Measurements from ENCODE around the gene RETREG2.
"Not testable (repeated sequence)": the region's sequence is repeated elsewhere in the genome, so short reads cannot be mapped to it uniquely, and the experiment has no call there.

Gene RETREG2

DNA sequence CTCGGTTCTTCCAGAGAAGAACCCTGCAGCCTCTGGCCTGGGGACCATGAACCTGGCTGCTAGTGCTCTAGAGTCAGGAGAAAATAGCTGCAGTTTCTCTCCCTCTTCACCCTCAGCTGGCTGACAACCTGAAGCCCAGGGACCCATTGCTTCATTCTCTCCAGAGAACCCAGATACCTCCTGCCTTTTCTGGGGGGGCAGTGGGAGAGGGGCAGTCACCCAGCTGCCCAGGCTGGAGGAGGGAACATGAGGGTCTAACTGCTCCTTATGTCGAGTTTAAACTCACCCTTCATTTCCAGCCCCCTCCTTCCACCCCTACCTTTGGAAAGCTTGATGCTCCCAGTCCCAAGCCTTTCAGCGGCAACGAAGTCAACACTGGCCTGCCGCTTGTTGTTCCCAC, 20.9 kb downstream of the RETREG2 start:
- no peak for DNase-seq

DNA sequence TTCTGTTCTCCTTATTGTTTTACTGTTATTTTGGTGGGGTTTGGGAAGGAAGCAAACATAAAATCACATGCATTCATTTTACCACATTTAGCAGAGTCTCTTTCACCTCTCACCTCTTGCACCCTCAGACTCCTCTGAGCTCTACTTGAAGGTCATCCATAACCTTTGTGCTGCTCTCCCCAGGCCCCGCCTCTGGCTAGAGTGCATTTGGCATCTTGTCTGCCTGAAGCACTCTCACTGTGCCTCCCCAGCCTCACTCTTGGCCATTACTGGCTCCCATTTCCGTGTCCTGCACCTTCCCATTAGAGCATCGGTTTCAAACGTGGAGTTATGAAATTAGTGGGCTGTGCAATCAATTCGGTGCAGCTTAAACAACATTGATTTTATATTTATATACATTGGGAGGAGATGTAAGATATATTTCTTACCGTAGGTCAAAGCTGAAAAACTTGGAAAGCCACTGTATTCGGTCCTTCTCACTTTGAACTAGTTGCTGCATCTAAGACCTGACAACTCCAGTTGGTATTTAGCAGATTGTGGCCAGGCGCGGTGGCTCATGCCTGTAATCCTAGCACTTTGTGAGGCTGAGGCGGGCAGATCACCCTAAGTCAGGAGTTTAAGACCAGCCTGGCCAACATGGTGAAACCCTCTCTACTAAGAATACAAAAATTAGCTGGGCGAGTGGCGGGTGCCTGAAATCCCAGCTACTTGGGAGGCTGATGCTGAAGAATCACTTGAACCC, 21.6 kb downstream of the RETREG2 start:
- no peak for DNase-seq

DNA sequence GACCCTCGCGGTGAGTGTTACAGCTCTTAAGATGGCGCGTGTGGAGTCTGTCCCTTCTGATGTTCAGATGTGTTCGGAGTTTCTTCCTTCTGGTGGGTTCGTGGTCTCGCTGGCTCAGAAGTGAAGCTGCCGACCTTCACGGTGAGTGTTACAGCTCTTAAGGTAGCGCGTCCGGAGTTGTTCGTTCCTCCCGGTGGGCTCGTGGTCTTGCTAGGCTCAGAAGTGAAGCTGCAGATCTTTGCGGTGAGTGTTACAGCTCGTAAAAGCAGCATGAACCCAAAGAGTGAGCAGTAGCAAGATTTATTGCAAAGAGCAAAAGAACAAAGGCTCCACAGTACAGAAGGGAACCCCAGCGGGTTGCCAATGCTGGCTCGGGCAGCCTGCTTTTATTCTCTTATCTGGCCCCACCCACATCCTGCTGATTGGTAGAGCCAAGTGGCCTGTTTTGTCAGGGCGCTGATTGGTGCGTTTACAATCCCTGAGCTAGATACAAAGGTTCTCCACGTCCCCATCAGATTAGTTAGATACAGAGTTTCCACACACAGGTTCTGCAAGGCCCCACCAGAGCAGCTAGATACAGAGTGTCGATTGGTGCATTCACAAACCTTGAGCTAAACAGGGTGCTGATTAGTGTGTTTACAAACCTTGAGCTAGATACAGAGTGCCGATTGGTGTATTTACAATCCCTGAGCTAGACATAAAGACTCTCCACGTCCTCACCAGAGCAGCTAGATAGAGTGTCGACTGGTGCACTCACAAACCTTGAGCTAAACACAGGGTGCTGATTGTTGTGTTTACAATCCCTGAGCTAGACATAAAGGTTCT, 22.6 kb downstream of the RETREG2 start:
- not testable (repeated sequence) for DNase-seq

DNA sequence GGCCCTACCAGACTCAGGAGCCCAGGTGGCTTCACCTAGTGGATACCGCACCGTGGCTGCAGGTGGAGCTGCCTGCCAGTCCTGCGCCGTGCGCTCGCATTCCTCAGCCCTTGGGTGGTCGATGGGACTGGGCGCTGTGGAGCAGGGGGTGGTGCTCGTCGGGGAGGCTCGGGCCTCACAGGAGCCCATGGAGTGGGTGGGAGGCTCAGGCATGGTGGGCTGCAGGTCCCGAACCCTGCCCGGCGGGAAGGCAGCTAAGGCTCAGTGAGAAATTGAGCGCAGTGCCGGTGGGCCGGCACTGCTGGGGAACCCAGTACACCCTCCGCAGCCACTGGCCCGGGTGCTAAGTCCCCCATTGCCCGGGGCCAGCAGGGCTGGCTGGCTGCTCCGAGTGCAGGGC, 23.3 kb downstream of the RETREG2 start:
- DNase-seq = not testable (repeated sequence)

DNA sequence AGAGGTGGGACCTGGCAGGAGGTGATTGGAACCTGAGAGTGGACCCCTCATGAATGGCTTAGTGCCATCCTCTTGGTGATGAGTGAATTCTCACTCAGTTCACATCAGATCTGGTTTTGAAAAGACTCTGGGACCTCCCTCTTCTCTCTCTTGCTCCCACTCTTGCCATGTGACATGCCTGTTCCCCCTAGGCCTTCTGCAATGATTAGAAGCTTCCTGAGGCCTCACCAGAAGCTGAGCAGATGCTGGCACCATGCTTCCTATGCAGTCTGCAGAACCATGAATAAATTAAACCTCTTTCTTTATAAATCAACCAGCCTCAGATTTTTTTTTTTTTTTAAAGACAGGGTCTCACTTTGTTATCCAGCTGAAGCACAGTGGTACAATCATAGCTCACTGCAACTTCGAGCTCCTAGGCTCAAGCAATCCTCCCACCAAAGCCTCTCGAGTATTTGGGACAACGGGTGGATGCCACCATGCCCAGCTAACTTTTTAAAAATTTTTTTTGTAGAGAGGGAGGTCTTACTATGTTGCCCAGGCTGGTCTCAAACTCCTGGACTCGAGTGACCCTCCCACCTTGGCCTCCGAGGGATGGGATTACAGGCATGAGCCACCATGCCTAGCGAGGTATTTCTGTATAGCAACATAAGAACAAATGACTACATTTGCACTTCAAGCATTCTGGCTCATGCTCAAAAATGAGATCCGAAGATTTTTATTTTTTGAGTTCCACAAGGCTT, 26.5 kb downstream of the RETREG2 start:
- no peak for DNase-seq

DNA sequence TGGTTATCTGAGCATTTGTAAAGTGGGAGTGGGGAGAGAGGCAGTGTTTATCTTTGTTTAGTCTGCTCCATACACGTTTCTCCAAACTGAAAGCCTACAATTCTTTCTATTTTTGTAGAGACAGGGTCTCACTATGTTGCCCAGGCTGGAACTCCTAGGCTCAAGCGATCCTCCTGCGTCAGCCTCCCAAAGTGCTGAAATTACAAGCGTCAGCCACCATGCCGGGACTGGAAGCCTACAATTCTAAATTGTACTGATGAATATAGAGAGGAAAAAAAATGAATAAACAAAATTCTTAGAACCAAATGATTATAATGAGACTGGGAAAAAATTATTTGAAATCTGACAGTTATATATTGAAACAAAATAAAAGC, 27.1 kb downstream of the RETREG2 start:
- no peak for DNase-seq

DNA sequence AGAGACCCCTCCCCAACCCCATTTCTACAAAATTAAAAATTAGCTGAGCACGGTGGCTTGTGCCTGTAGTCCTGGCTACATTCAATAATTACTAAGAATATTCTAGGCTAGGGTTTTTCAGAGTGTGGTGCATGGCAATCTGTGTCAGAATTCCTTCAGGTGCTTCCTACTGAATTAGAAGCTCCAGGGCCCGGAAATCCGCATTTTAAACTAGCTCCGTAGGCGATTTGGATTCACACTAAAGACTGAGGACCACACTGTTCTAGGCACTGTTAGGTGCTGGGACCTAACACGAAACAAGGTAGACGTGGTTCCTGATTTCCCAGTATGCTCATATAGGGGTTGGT, 27.9 kb downstream of the RETREG2 start:
- no peak for DNase-seq

DNA sequence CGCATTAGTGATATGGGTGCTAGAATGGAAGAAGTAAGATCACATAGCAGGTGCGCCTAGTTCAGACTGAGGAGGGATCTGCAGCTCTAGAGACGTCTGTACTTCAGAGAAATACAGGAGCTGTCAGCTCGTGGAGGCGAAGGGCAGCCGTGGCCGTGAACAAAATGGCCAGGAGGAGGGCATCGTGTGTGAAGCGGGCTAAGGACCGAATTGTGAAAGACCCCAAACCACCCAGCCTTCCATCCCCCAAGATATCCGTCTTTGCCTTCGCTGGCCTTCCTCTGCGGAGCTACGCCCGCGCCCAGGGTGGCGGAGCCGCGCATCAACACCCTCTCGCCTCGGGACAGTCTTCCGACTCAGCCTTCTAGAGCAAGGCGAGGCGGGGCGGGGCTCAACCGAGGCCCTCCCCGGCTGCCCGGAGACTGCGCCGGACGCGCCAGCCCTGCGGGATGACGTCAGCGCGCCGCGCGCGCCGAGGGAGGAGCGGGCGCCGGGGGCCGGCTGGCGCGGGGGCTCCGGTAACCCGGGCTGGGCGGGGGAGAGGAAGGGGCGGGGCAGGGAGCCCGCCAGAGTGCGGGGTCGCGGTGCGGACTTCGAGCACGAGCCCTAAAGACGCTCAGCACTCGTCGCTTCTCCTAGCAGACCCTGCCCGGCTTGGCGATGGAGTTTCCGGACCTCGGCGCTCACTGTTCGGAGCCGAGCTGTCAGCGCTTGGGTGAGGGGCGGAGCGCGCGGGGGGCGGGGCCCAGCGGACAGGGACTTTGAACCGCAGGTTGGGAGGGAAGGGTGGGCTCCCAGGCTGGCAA, 28.5 kb downstream of the RETREG2 start, which contains the start of gene ZFAND2B:
ZFAND2B (plus strand) TSS at position 455 of the 806 bp plus-strand sequence; CDS start at position 661, 206 bp downstream.
- peak; percentile 97 for DNase-seq

DNA sequence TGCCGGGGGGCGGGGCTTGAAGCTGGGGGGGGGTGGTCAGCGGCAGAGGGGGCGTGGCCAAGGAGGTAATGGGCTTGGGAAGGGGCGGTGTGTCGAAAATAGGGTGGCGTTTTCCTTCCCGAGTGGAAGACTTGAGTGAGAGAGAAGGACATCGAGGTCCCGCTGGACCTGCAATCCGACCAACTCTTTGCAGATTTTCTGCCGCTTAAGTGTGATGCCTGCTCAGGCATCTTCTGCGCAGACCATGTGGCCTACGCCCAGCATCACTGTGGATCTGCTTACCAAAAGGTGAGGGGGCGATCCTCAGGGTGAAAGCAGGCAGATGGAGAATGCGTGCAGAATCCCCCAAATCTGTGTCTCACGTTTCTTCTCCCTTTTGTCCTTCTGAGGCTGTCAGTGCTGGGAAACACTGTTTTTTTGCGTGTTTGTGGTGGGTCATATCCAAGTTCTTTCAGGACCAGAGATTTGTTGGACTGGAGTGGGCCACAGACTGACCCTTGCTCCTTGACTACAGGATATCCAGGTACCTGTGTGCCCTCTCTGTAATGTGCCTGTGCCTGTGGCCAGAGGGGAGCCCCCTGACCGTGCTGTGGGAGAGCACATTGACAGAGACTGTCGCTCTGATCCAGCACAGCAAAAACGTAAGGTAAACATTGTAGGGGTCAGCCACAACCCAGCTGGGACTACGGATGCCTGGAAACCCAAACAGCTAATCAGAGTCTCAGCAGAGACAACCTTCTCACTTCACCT, 29.2 kb downstream of the RETREG2 start:
- no peak for DNase-seq

DNA sequence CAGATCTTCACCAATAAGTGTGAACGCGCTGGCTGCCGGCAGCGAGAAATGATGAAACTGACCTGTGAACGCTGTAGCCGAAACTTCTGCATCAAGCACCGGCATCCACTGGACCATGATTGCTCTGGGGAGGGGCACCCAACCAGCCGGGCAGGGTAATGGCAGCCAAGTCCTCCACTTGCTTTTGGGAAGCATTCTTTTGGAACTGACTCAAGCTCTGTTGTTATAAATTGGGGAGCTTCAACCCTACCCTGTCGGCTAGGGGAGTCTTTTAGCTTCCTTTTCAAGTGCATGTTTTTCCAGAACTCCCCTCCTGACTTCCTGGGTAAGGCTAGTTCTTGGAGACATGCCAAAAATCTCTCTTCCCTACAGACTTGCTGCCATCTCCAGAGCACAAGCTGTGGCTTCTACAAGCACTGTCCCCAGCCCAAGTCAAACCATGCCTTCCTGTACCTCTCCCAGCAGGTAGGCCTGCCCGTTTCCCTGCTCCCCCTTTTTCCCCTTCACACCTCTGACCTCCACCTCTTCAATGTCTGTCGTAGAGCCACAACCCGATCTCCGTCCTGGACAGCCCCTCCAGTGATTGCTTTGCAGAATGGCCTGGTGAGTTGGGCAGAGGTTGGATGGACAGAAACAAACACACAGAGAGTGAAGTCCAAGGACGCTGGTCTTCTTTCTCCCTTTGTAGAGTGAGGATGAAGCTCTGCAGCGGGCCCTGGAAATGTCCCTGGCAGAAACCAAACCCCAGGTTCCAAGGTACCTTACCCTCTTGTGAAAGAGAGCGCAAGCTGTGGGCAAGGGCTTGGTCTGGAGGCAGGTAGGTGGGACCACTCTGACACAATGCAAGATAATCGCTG, 30.0 kb downstream of the RETREG2 start:
- no peak for DNase-seq

DNA sequence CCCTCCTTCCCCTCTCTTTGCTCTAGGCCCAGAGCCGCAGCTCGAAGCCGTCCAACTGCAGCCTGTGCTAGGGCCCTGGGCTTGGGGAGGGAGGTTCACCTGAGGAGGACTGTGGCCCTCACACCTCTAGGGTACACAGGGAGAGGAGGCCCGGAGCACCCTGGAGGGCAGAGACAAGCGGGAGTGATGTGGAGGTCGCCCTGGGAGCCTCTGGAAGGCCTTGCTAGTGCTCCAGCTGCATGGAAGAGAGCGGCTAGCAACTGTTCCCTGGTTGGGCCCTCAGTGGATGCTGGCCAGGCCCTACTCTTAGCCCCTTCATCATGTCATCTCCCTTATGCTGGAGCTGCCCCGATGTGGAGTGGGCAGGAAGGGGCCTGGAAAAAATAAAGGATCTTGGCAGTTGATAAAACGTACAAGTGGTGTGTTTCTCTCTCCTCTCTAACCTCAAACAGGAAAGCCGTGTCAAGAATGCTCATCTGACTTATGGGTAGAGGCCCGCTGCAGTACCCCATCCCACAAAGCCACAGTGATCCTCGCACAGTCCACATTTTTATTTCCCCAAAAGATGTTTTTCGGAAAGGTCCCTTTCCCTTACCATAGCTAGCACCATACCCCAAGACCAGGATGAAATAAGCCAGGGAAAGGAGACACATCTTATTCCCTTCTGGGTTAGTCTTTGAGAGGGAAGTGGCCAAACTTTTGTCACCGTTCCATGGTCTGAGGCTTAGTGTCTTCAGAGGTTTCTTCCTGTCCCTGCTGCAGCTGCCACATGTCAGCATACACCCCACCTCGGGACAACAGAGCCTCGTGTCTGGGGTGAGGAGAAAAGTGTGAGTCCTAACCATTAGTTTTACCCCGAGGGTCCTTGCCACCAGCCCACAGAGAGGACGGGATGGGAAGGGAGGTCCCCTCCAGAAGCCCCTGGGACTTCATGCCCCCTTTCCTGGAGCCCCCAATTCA, 31.4 kb downstream of the RETREG2 start:
- DNase-seq = no peak

DNA sequence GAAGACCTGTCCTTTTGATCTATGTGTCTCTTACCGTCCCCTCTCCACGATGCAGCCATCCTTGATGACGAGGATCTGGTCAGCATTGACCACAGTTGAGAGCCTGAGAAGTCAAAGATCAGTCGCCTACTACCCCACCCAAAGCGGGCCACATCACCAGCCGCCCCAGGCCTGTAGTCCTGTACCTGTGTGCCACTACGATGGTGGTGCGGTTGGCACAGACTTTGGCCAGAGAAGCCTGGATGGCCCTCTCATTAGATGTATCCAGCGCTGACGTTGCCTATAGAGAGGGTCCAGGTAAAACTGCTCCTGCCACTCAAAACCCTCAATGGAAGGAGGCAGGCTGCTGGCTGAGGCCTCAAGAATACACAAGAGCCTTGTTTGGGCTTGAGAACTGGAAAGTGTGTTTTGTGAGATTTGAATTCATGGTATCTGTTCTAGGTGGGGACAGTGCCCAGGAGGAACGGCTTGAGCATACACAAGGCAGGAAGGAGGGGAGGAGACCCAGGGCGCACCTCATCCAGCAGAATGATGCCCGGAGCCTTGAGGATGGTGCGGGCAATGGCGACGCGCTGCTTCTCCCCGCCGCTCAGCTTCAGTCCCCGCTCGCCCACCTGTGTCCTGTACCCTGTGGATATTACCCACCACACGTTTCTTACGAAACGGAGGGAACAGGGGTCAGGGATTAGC, 32.3 kb downstream of the RETREG2 start:
- no peak for DNase-seq

DNA sequence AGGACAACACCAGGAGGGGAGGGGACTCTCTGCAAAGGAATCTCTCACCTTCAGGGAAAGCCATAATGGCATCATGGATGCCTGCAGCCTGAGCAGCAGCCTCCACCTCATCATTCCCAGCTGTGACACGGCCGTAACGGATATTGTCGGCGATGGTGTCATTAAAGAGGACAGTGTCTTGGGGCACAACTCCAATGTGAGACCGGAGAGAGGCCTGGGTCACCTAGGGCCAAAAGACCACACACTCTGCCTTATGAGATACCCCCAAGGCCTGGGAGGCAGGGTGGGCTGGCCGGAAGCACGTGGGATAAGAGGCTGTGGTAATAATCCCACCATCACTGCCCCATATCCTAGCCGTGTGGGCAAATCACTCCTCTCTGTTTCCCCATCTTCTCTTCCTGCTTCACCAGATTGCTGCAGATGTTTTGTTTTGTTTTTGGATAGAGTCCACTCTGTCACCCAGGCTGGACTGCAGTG, 32.8 kb downstream of the RETREG2 start:
- no peak for DNase-seq

DNA sequence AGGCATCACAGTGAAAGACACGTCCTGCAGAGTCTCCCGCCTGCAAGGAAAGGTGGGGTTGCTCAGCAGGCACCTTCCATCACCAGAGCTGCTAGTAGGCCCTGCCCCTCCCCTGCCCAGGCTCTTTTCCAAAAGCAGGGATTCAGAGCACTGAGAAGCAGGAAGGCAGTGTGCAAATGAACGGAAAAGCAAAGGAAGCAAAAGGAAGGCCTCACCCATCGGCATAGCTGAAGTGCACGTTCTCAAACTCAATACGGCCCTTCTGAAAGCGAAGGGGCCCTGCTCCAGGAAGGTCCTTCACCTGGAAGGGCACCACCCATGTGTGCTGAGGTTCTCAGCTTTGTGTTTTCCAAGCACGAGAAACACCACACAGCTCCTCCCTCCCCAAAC, 34.9 kb downstream of the RETREG2 start:
- DNase-seq = no peak

DNA sequence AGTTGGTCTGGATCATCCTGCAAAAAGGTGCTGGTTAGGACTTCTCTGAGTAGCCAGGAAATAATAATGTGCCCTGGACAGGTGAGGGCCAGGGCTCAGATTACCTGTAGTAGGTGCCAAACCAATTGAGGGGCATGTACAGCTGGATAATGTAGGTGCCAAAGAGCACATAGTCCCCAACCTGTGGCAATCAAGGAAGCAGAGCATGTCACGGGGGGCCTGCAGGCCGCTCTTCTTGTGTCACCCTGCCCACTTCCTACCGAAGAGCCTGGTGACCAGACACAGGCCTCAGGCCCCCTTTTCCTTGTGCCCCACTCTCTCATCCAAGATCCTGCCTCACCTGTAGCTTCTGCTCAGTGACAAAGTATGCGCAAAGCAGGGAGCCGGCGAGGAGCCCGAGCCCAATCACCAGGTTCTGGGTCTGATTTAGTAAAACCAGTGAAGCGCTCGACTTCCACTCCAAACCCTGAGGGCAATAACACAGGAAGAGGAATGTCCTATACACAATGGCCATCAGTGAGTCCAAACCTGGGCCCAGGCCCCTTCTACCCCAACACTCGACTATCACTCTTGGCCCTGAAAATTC, 35.5 kb downstream of the RETREG2 start:
- DNase-seq = no peak

DNA sequence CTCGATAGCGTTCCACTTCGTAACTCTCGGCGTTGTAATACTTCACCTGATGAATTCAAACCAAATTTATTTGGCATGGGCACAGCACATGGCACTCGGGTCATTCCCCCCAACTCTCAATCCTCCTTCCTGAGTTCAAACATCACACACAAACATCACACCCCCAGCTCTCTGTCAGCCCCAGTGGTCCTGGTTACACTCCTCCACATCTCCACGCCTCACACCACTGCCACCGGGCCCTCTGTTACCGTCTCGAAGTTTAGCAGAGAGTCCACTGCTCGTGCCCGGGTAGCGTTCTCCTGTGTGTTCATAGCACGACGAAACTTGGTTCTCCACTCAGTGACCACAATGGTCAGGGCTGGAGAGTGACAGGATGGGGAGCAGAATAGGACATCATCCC, 36.1 kb downstream of the RETREG2 start:
- DNase-seq = no peak

DNA sequence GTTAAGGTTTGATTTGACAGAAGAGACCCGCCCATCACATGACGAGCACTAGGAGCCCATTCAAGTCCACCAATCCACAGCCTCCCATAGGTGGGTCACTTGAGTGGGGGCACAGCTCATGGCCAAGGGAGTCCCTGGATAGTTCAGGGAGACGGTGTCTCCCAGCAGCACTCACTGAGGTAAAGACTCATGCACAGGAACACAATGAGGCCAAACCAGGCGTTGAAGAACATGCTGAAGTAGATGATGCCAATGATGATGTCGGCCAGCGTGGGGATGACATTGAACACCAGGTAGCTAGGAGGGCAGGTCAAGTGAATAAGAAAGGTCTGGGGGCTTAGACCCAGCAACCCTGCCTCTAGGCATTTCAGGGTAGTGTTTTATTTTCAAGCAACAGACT, 36.7 kb downstream of the RETREG2 start:
- no peak for DNase-seq

DNA sequence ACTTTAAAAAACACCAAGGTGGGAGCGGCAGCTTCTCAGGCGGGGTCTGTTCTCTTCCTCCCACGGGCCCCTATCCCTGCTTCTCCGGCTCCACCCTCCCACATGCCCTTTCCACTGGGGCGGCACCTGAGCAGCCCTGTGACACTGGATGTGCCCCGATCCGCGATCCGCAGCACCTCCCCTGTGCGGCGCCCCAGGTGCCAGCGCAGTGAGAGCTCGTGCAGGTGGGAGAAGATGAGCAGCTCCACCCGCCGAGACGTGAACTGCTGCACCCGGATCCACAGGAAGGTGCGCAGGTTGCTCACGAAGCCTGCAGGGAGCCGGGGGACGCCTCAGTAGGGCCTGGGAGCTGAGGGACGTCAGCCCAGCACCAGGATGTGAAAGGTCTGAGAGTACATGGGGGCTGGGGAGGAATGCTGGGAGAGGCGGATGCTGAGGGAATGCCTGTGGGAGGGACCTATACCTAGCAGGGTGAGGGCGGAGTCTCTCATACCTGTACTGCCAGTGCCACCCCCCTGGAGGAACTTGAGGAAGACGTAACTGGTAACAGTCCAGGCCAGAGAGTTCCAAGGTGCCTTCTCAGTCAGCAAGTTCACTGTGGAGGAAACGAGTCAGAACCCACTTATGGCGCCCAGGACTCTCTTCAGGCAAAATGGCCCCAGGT, 37.9 kb downstream of the RETREG2 start:
- no peak for DNase-seq

Measured in activated CD4-positive, CD25-positive, alpha-beta regulatory T cell treated with anti-CD3 and anti-CD28 coated beads, Interleukin-2, amount 50 U/mL, for 72 hours (primary cell).